ENCODE data around the gene ETS1. TPM values are rescaled to one million over a fixed set of nuclear protein-coding genes. Genes with fewer than 3 reads are reported as not detected.

Gene ETS1
- total RNA-seq, 1 experiment from 2014 or later: 82.0 TPM

DNA sequence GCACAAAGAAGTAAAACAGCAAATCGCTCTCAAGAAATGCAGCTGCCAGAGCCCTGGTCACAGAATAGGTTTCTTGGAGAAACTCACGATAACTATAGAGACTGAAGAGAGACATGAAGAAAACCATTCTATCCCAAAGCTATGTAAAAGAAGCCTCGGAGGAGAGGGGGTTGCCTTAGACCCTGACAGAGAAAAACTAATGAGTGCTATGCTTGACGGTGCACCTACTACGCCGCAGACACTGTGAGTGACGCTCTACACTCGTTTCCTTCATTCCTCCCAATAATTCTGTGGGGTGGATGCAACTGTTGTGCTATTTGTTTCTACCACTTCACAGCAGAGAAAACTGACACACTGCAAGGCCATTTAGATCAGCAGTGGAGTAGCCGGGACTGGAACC, 121.8 kb downstream of the ETS1 start:
- CTCF ChIA-PET: interaction anchor here (0.7 to 1.5 kb wide), 3 partner anchors 52 to 175 kb away, joined by 3 to 4 read pairs (median 3); no protein-coding TSS in a partner anchor
- H3K36me3 Mint-ChIP-seq (ENCODE audit: insufficient read depth, unreplicated experiment): peaks cover 23% of the 10 kb centered on the region
- no peak overlapping the region for H3K27ac Mint-ChIP-seq (ENCODE audit: low read depth, unreplicated experiment)
- no peak for DNase-seq (ENCODE audit: unreplicated experiment)
- TF ChIP-seq, protein P1, sequence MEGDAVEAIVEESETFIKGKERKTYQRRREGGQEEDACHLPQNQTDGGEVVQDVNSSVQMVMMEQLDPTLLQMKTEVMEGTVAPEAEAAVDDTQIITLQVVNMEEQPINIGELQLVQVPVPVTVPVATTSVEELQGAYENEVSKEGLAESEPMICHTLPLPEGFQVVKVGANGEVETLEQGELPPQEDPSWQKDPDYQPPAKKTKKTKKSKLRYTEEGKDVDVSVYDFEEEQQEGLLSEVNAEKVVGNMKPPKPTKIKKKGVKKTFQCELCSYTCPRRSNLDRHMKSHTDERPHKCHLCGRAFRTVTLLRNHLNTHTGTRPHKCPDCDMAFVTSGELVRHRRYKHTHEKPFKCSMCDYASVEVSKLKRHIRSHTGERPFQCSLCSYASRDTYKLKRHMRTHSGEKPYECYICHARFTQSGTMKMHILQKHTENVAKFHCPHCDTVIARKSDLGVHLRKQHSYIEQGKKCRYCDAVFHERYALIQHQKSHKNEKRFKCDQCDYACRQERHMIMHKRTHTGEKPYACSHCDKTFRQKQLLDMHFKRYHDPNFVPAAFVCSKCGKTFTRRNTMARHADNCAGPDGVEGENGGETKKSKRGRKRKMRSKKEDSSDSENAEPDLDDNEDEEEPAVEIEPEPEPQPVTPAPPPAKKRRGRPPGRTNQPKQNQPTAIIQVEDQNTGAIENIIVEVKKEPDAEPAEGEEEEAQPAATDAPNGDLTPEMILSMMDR (IDR thresholded peaks at IDR 0.05; ENCODE audit: unreplicated experiment): no peak
- H3K27me3 Mint-ChIP-seq (ENCODE audit: insufficient read depth, unreplicated experiment): no peaks in the 10 kb centered on the region
- H3K4me3 Mint-ChIP-seq (ENCODE audit: unreplicated experiment): no peak overlapping the region
- intact Hi-C loops (cut with micrococcal nuclease): no loop called here
- BruUV-seq (replicated peaks): no TSS peak
- POLR2A ChIA-PET: no interaction called here
- peaks cover 14% of the 10 kb centered on the region for H3K4me1 Mint-ChIP-seq (ENCODE audit: insufficient read depth, unreplicated experiment)
- no peaks in the 10 kb centered on the region for H3K9me3 Mint-ChIP-seq (ENCODE audit: unreplicated experiment)

DNA sequence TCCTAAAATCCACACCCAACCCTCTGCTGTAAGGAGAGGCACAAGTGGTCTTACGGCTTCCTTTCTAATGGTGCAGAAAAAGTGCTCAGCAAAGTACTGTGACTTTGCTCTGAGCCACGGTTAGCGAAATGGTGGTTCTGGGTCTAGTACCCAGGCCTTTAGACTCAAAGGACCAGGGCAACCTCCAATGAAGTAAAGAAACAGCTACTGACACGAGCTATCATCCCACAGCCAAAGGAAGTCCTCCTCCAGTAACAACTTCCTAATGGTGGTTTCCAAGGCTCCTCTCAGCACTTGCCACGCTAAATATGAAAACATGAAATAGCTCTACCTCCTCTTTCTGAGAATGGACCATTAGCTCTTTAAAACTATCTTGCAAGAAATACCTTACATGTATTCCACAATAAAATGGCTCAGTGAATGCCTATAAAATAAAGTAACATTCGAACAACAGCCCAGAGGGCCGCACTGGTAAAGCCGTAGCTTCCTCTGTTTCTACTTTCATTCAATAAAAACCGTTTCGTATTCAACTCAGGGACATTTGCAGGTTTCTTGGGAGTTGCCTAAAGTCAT, 122.4 kb downstream of the ETS1 start:
- H3K9me3 Mint-ChIP-seq (ENCODE audit: unreplicated experiment): no peaks in the 10 kb centered on the region
- BruUV-seq (replicated peaks): no TSS peak
- ChIA-PET CTCF (interaction anchor here (0.7 to 1.5 kb wide), 3 partner anchors 53 to 175 kb away, joined by 3 to 4 read pairs (median 3); no protein-coding TSS in a partner anchor), POLR2A (no interaction called here)
- peaks cover 20% of the 10 kb centered on the region for H3K36me3 Mint-ChIP-seq (ENCODE audit: insufficient read depth, unreplicated experiment)
- TF ChIP-seq, protein P1 (IDR thresholded peaks at IDR 0.05; ENCODE audit: unreplicated experiment): no peak
- DNase-seq (ENCODE audit: unreplicated experiment): no peak
- H3K4me1 Mint-ChIP-seq (ENCODE audit: insufficient read depth, unreplicated experiment): peaks cover 14% of the 10 kb centered on the region
- H3K27ac Mint-ChIP-seq (ENCODE audit: low read depth, unreplicated experiment): no peak overlapping the region
- intact Hi-C loops (cut with micrococcal nuclease): no loop called here
- H3K4me3 Mint-ChIP-seq (ENCODE audit: unreplicated experiment): no peak overlapping the region
- H3K27me3 Mint-ChIP-seq (ENCODE audit: insufficient read depth, unreplicated experiment): no peaks in the 10 kb centered on the region

DNA sequence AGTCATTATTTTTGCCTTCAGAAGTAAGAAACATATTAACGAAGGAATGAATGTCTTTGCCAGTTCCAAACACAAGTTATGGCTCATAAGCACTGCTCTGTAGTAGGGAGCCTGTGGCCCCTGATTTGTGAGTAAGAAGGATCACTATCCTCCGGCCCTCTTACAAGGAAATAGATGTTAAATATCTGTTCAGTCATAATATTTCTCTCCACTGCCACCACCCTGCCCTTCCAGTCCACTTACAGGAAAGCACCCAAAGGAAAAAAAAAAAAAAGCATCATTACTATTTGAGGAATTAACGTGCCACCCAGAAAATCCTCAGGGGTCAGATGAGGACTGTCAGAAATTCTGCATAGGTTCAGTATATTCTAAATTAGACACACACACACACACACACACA, 123.4 kb downstream of the ETS1 start:
- no peaks in the 10 kb centered on the region for H3K27me3 Mint-ChIP-seq (ENCODE audit: insufficient read depth, unreplicated experiment)
- POLR2A ChIA-PET: no interaction called here
- no TSS peak for BruUV-seq (replicated peaks)
- H3K9me3 Mint-ChIP-seq (ENCODE audit: unreplicated experiment): no peaks in the 10 kb centered on the region
- no peak overlapping the region for H3K4me3 Mint-ChIP-seq (ENCODE audit: unreplicated experiment)
- TF ChIP-seq, protein P1 (IDR thresholded peaks at IDR 0.05; ENCODE audit: unreplicated experiment): no peak
- no peak for DNase-seq (ENCODE audit: unreplicated experiment)
- H3K4me1 Mint-ChIP-seq (ENCODE audit: insufficient read depth, unreplicated experiment): peaks cover 14% of the 10 kb centered on the region
- intact Hi-C loops (cut with micrococcal nuclease): no loop called here
- CTCF ChIA-PET: no interaction called here
- H3K36me3 Mint-ChIP-seq (ENCODE audit: insufficient read depth, unreplicated experiment): peaks cover 16% of the 10 kb centered on the region
- peak overlapping the region; percentile 43 for H3K27ac Mint-ChIP-seq (ENCODE audit: low read depth, unreplicated experiment)

DNA sequence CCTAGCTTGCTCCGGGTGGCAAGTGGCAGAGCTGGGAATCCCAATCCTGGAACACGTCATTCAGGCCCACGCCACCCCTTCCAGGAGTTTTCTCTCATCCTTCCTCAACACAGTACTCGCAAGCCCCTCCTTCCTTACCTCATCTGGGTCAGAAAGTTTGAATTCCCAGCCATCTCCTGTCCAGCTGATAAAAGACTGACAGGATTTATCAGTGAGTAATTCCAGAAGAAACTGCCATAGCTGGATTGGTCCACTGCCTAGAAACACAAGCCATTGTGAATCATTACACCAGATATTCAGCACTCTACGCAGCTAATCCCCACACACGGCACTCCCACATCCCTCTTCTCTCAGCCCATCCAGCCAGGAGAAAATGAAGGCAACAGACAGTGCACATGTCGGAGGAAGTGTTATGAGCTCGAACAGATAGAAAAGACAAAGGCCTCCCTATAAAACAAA, 124.0 kb downstream of the ETS1 start:
- ChIA-PET POLR2A (interaction anchor here (1.0 to 1.2 kb wide), 2 partner anchors 9 to 58 kb away, joined by 3 to 4 read pairs; no protein-coding TSS in a partner anchor), CTCF (no interaction called here)
- no peak for DNase-seq (ENCODE audit: unreplicated experiment)
- Mint-ChIP-seq H3K27ac (ENCODE audit: low read depth, unreplicated experiment) (no peak overlapping the region), H3K27me3 (ENCODE audit: insufficient read depth, unreplicated experiment) (no peaks in the 10 kb centered on the region), H3K9me3 (ENCODE audit: unreplicated experiment) (no peaks in the 10 kb centered on the region), H3K36me3 (ENCODE audit: insufficient read depth, unreplicated experiment) (peaks cover 19% of the 10 kb centered on the region), H3K4me3 (ENCODE audit: unreplicated experiment) (no peak overlapping the region), H3K4me1 (ENCODE audit: insufficient read depth, unreplicated experiment) (peaks cover 11% of the 10 kb centered on the region)
- TF ChIP-seq, protein P1 (IDR thresholded peaks at IDR 0.05; ENCODE audit: unreplicated experiment): no peak
- no TSS peak for BruUV-seq (replicated peaks)
- intact Hi-C loops (cut with micrococcal nuclease): no loop called here
